ENCODE measurements around the gene POMP. TPM values are rescaled to one million over a fixed set of nuclear protein-coding genes. Genes with fewer than 3 reads are reported as not detected.

Gene POMP
- polyA plus RNA-seq, 2 of the 4 experiments (the other 2 are of a cell fraction), result 105 to 111 TPM

- DNase-seq (ENCODE audit: low read depth in 1 of 2, low spot score in 1 of 2) (no peak), FAIRE-seq (no peak), ATAC-seq (no peak)
- ChIA-PET CTCF (interaction anchor here (1.0 kb wide), 1 partner anchor 9 kb away, joined by 3 read pairs; no protein-coding TSS in a partner anchor), POLR2A (no interaction called here)
- H3K27ac ChIP-seq, result no peak overlapping the region
- H3K4me1 ChIP-seq, result no peaks in the 10 kb centered on the region
- no peak for TF ChIP-seq BCL3 (IDR thresholded peaks at IDR 0.05)
- TF ChIP-seq FOXS1 (CRISPR knock-in tag; IDR thresholded peaks at IDR 0.05), result no peak
- no peak for TF ChIP-seq ELK1 (IDR thresholded peaks at IDR 0.05; ENCODE audit: low read depth, low read length)
- TF ChIP-seq JUNB (IDR thresholded peaks at IDR 0.05), result no peak
- TF ChIP-seq RCOR1 (IDR thresholded peaks at IDR 0.05; ENCODE audit: low read depth, low read length), result no peak
- TF ChIP-seq CEBPB (IDR thresholded peaks at IDR 0.05), result no peak
- no peak for TF ChIP-seq SREBF2 (IDR thresholded peaks at IDR 0.05)
- no peak for TF ChIP-seq EHMT2 (IDR thresholded peaks at IDR 0.05; ENCODE audit: low read depth)
- TF ChIP-seq PBX3 (IDR thresholded peaks at IDR 0.05), result no peak
- TF ChIP-seq HOXA7 (CRISPR knock-in tag; IDR thresholded peaks at IDR 0.05), result no peak
- TF ChIP-seq NPAS2 (CRISPR knock-in tag; IDR thresholded peaks at IDR 0.05; ENCODE audit: borderline replicate concordance), result no peak
- no peak for TF ChIP-seq KDM5A (IDR thresholded peaks at IDR 0.05)
- no peak for TF ChIP-seq GATA3 (IDR thresholded peaks at IDR 0.05; ENCODE audit: borderline replicate concordance)
- no peak for TF ChIP-seq MAZ (IDR thresholded peaks at IDR 0.05; ENCODE audit: borderline replicate concordance, low read depth, low read length)
- TF ChIP-seq RNF2 (IDR thresholded peaks at IDR 0.05; ENCODE audit: borderline replicate concordance, low read depth), result no peak
- H3K4me3 ChIP-seq, result no peak overlapping the region
- no peaks in the 10 kb centered on the region for H3K9me3 ChIP-seq
- H3K4me2 ChIP-seq, result no peak overlapping the region
Measured at GRCh38 chr13:28671126-28671792, 12.3 kb downstream of the POMP start.

GRCh38 chr13:28678809-28679208 is 19.9 kb downstream of the POMP start:
- no peak for ATAC-seq
- Histone ChIP-seq H3K9me3 (no peaks in the 10 kb centered on the region), H3K4me2 (no peak overlapping the region), H3K27ac (no peak overlapping the region), H3K4me1 (no peaks in the 10 kb centered on the region), H3K4me3 (no peak overlapping the region)
- DNase-seq (ENCODE audit: low read depth in 1 of 2, low spot score in 1 of 2), result no peak
- POLR2A ChIA-PET, result no interaction called here
- CTCF ChIA-PET, result interaction anchor here (0.6 to 2.3 kb wide), 2 partner anchors 118 to 489 kb away, joined by 3 to 7 read pairs; no protein-coding TSS in a partner anchor
- TF ChIP-seq ATOH8 (CRISPR knock-in tag; IDR thresholded peaks at IDR 0.05; ENCODE audit: low read depth) (no peak), CTCF (IDR thresholded peaks at IDR 0.05) (no peak), MAFK (IDR thresholded peaks at IDR 0.05; ENCODE audit: partially characterized antibody) (no peak), NFE2L2 (conservative IDR thresholded peaks at IDR 0.05; ENCODE audit: low read length) (no peak), CBX2 (IDR thresholded peaks at IDR 0.05; ENCODE audit: borderline replicate concordance, low read depth) (no peak), PHF8 (IDR thresholded peaks at IDR 0.05; ENCODE audit: borderline replicate concordance, low read depth) (no peak), FOSB (CRISPR knock-in tag; IDR thresholded peaks at IDR 0.05) (no peak), ZFP36 (IDR thresholded peaks at IDR 0.05; ENCODE audit: borderline replicate concordance, partially characterized antibody) (no peak)
- FAIRE-seq, result no peak
- WGBS (ENCODE audit: missing lambda C conversion rate), result 91% methylated on average over 1 of the region's 1 CpG

All from A549 (cell line).